HG02642 (cell line): ENCODE measurements around the gene WSCD2.

Experiments used
- ATAC-seq: cut with Tn5 transposase; IDR thresholded peaks from one replicate; pipeline ENCODE4 v1.9.1; 2021; ENCODE audit warnings: mild to moderate bottlenecking; ENCODE audit not compliant: unreplicated experiment, poor library complexity

The WSCD2 gene

GRCh38 chr12:108226866-108227265 lies 97.8 kb downstream of the WSCD2 start:
- ATAC-seq = no peak

GRCh38 chr12:108228746-108229145 lies 99.7 kb downstream of the WSCD2 start:
- no peak for ATAC-seq

GRCh38 chr12:108231109-108231905 lies 102.2 kb downstream of the WSCD2 start:
- no peak for ATAC-seq

- ATAC-seq = no peak
These were observed 102.9 kb downstream of the WSCD2 start for GRCh38 chr12:108231909-108232434.

- no peak for ATAC-seq
These were observed 103.5 kb downstream of the WSCD2 start for GRCh38 chr12:108232565-108232964.

GRCh38 chr12:108234158-108234557 lies 105.1 kb downstream of the WSCD2 start:
- ATAC-seq = no peak

- no peak for ATAC-seq
These were observed 106.3 kb downstream of the WSCD2 start for GRCh38 chr12:108235197-108235984.

- ATAC-seq = no peak
These were observed 106.8 kb downstream of the WSCD2 start for GRCh38 chr12:108235985-108236263.

GRCh38 chr12:108236366-108236765 lies 107.3 kb downstream of the WSCD2 start:
- ATAC-seq = no peak

- ATAC-seq = no peak
These were observed 108.2 kb downstream of the WSCD2 start for GRCh38 chr12:108237272-108237671.

- ATAC-seq = no peak
These were observed 109.4 kb downstream of the WSCD2 start for GRCh38 chr12:108238474-108238873.

GRCh38 chr12:108239378-108239777 lies 110.3 kb downstream of the WSCD2 start:
- ATAC-seq = no peak

- ATAC-seq = no peak
These were observed 111.1 kb downstream of the WSCD2 start for GRCh38 chr12:108240027-108240785.

GRCh38 chr12:108240928-108241327 lies 111.8 kb downstream of the WSCD2 start:
- ATAC-seq = no peak

- no peak for ATAC-seq
These were observed 113.1 kb downstream of the WSCD2 start for GRCh38 chr12:108241986-108242703.

GRCh38 chr12:108247130-108247529 lies 118.0 kb downstream of the WSCD2 start:
- no peak for ATAC-seq

- no peak for ATAC-seq
These were observed 118.9 kb downstream of the WSCD2 start for GRCh38 chr12:108248011-108248410.

- ATAC-seq = no peak
These were observed 123.4 kb downstream of the WSCD2 start for GRCh38 chr12:108252523-108252922.

- no peak for ATAC-seq
These were observed 124.5 kb downstream of the WSCD2 start for GRCh38 chr12:108253540-108253939.

GRCh38 chr12:108254030-108254429 lies 124.9 kb downstream of the WSCD2 start:
- no peak for ATAC-seq
